GOT3 (cell line): ENCODE data around the gene AKAP6.
"Not testable (repeated sequence)": the region's sequence is repeated elsewhere in the genome, so short reads cannot be mapped to it uniquely, and the experiment has no call there.

Experiments
- DNase-seq: peaks from one replicate; lab custom pipeline; 2025; ENCODE audit warnings: mixed read lengths; lab: John Stamatoyannopoulos, UW

Gene AKAP6

GRCh38 chr14:32449648-32450047 is 120.5 kb downstream of the AKAP6 start:
- DNase-seq, result no peak

GRCh38 chr14:32450919-32451675 is 122.0 kb downstream of the AKAP6 start:
- no peak for DNase-seq

- DNase-seq, result no peak
These were observed 125.0 kb downstream of the AKAP6 start for GRCh38 chr14:32453857-32454810.

- no peak for DNase-seq
These were observed 128.3 kb downstream of the AKAP6 start for GRCh38 chr14:32457213-32457920.

- no peak for DNase-seq
These were observed 129.6 kb downstream of the AKAP6 start for GRCh38 chr14:32458720-32459119.

GRCh38 chr14:32460267-32460666 is 131.2 kb downstream of the AKAP6 start:
- DNase-seq, result no peak

- not testable (repeated sequence) for DNase-seq
These were observed 133.5 kb downstream of the AKAP6 start for GRCh38 chr14:32462553-32462952.

GRCh38 chr14:32468955-32469354 is 139.9 kb downstream of the AKAP6 start:
- DNase-seq, result no peak

GRCh38 chr14:32469388-32470160 is 140.5 kb downstream of the AKAP6 start:
- no peak for DNase-seq

- DNase-seq, result no peak
These were observed 141.1 kb downstream of the AKAP6 start for GRCh38 chr14:32470161-32470715.

GRCh38 chr14:32471181-32471580 is 142.1 kb downstream of the AKAP6 start:
- no peak for DNase-seq

- no peak for DNase-seq
These were observed 143.0 kb downstream of the AKAP6 start for GRCh38 chr14:32472076-32472475.

GRCh38 chr14:32472512-32473463 is 143.7 kb downstream of the AKAP6 start:
- DNase-seq, result no peak

GRCh38 chr14:32473464-32473855 is 144.4 kb downstream of the AKAP6 start:
- no peak for DNase-seq

- DNase-seq, result no peak
These were observed 145.5 kb downstream of the AKAP6 start for GRCh38 chr14:32474478-32475195.

GRCh38 chr14:32476532-32476931 is 147.4 kb downstream of the AKAP6 start:
- no peak for DNase-seq

- DNase-seq, result no peak
These were observed 148.3 kb downstream of the AKAP6 start for GRCh38 chr14:32477396-32477795.

- DNase-seq, result no peak
These were observed 149.0 kb downstream of the AKAP6 start for GRCh38 chr14:32478050-32478449.

- no peak for DNase-seq
These were observed 151.2 kb downstream of the AKAP6 start for GRCh38 chr14:32480337-32480736.
